Activated CD8-positive, alpha-beta memory T cell treated with anti-CD3 and anti-CD28 coated beads, Interleukin-2, amount 50 U/mL, for 1 hour (primary cell): ENCODE measurements around the gene KCMF1.

Experiments used
- DNase-seq: peaks from one replicate; pipeline ENCODE4 v3.0.0-alpha.2; 2020; ENCODE audit errors: extremely low read depth

Gene KCMF1

DNA sequence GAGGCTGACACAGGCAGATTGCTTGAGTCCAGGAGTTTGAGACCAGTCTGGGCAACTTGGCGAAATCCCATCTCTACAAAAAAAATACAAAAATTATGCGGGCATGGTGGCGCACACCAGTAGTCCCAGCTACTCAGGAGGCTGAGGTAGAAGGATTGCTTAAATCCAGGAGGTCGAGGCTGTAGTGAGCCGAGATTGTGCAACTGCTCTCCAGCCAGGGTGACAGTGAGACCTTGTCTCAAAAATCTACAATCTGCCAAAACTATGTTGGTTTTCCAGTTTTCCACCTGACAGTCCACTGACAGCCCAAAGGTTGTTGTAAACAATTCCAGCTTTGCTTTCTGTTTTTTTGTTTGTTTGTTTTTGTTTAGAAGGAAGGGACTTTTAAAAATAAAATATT, 51.3 kb downstream of the KCMF1 start:
- no peak for DNase-seq

DNA sequence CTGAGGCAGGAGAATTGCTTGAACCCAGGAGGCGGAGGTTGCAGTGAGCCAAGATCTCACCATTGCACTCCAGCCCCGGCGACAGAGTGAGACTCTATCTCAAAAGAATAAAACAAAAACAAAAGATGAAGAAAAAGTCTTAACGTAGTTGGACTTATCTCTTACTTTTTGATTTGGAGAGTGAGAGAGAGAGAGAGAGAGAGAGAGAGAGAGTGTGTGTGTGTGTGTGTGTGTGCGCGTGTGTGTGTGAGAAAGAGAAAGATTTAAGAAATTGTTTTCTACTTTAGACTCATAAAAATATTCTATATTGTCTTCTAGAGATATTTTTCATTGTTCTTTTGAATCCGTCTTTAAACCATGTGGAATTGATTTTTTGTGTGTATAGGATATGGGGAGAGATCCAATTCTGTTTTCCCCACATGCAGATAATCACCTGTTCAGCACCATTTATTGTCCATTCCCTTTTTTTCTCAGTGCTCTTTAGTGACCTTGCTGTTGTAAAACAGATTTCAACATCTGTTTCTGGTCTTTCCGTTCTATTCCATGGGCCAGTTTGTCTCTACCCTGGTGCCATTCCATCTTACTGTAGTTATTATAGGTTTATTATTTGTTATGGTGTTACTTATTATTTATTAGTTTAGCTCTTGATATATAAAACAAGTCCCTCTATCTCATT, 53.5 kb downstream of the KCMF1 start:
- no peak for DNase-seq

DNA sequence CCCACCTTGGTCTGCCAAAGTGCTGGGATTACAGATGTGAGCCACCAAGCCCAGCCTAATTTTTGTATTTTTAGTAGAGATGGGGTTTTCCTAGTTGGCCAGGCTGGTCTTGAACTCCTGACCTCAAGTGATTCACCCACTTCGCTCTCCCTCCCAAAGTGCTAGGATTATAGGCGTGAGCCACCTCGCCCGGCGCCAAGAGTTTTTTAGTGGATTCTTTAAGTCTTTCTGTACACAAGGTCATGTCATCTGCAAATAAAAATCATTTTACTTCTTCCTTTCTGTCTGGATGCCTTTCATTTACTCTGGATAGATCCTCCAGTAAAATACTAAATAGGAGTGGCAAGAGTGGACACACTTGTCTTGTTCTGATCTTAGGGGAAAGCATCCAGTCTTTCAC, 61.7 kb downstream of the KCMF1 start:
- DNase-seq: no peak

DNA sequence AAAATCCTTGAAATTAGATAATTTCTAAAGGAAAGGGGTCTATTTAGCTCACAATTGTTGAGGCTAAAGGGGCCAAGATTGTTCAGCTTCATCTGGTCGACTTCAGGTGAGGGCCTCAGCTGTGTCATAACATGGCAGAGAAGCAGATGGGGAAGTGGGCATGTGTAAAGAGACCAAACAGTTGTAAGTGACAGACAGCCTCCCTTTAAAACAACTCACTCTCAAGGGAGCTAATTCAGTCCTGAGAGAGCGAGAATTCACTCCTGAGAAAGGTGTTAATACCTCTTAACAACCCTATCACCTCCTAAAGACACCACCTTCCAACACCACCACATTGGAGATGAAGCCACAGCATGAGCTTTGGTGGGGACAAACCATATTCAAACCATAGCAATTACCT, 62.4 kb downstream of the KCMF1 start:
- no peak for DNase-seq

DNA sequence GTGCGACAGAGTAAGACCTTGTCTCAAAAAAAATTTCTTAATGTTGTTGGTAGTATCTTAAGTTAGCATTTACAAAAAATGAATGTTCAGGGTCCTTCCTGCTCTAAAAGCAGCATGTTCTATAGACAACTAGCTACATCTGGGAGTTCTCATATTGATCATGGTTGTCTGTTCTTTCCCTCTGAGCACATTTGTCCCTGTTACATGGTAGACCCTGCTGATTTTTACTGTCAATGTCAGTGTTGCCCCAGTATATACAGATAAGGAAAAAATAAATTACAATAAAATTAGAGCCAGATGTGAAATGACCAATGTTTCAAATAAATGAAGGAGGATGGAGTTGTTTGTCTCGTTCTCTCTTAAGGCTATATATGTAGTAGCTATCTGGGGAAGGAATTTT, 63.2 kb downstream of the KCMF1 start:
- DNase-seq: no peak

DNA sequence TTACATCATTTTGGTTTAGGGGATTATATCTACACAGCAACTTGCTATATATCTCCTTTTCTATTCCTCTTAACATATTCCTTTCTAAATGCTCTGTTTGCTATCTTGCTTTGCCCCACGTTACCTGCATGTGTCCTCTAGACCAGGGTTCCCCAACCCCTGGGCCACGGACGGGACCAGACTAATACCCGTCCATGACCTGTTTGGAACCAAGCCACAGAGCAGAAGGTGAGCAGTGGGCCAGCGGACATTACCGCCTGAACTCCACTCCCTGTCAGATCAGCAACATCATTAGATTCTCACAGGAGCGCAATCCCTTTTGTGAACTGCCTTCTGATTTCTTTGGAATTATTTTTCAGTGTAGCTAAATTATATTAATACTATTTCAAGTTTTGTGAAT, 66.7 kb downstream of the KCMF1 start:
- no peak for DNase-seq

DNA sequence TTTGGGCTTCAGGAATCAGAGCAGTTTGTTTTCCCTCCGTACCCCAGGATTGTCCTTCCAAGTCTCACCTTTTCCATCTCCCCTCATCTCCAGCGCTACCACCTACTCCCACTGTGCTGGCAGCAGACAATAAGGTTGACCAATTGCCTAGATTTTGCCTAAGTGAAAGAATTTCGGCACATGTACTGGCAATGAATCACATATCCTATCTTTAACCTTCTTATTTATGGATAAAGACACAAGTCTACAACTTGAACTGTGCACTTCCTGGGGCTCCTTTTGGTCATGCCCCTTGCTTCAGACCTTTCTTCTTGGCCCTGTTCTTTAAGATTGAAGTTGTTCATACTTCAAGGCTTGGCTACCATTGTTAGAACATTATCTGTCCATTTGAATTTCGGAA, 71.4 kb downstream of the KCMF1 start:
- no peak for DNase-seq

DNA sequence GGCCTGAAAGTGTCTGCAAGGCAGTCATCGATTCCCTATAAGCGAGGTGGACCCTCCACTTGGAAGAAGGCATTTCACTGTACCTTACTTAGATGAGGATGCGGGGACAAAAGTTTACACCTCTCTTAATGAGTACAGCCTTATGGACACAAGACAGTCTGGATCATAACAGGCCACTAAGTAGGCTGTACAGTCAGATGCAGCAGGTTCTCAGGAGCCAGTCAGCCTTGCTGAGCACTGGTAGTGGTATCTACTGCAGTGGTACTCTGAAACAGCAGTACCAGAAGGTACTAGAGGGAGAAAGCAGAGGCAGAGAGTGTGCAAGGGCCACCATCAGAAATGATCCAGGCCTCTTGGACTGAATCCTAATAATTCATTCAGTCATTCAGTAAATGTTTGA, 77.6 kb downstream of the KCMF1 start:
- DNase-seq: no peak

DNA sequence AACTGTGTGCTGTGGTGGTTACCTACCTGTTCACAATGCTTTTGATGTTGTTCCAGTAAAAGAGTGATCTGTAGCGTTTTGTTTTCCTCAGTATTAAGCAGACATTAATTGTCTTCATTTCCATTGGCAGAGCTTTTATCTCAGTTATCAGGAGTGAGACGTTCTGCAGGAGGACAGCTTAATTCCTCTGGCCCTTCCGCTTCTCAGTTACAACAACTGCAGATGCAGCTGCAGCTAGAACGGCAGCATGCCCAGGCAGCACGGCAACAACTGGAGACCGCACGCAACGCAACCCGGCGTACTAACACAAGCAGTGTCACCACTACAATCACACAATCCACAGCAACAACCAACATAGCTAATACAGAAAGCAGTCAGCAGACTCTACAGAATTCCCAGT, 78.3 kb downstream of the KCMF1 start:
- no peak for DNase-seq

DNA sequence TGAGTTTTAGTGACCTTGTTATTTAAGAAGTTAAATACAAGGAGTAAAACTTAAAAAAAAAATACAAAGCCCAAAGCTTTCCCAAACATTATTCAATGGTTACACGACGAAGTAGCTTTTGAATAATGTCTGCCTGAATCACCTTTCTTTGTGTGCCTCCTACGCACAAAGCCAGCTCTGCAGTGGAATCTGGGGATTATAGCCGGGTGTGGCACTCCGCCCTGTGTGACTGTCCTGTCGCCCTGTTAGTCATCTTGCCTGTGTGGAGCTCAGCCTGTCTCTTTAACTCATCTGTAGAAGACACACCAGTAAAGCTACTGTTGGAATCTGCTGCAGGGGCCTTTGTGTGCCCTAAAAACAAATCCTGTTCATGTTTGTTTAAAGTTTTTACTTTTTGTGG, 82.8 kb downstream of the KCMF1 start:
- DNase-seq: no peak

DNA sequence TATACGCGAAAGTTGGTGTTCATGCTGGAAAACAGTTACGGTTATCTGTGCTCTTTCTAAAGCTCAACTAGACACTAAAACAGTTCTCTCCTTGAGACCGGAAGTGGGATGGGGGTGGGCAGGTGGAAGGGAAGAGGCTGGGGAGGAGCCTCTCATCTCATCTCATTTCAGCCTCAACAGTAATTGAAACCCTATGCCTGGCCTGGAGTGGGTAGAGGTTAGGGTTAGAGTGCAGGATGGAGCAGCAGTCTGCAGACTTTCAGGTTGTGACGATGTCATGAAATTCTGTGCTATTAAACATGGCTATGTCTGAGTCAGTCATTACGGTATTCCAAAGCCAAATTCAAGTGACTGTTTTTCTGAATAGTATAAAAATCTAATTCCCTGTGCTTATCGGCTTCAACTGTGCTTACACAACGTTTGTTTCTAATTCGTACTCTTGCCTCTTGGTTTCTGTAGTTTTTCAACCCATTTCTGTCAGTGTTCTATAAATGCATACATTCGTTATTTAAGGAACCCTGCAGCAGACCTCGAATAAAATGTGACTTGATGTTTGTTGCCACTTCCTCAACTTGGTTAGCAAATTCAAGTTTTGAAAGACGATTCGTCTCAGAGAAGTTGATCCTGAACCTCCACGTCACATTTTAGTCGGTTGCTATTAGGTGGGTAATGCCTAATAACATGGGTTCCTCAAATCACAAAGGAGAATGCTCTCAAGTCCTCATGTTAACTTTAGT, 86.4 kb downstream of the KCMF1 start:
- no peak for DNase-seq

DNA sequence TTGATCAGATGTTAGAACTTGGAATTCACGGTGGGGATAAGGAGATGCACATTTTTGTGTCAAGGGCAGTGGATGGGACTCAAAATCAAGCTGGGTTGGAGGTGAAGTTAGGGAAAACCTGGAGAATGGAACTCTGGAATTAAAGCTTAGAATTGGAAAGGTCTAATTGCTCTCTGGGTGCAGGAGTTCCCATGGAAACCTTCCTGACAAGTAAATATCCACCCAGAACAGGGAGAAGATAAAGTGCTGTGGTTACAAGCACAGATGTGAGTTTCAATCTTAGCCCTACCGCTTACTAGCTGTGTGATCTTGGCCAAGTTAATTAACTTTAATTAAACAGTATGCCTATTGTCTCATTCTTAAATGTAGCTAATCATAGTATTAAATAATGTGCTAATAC, 90.9 kb downstream of the KCMF1 start:
- no peak for DNase-seq

DNA sequence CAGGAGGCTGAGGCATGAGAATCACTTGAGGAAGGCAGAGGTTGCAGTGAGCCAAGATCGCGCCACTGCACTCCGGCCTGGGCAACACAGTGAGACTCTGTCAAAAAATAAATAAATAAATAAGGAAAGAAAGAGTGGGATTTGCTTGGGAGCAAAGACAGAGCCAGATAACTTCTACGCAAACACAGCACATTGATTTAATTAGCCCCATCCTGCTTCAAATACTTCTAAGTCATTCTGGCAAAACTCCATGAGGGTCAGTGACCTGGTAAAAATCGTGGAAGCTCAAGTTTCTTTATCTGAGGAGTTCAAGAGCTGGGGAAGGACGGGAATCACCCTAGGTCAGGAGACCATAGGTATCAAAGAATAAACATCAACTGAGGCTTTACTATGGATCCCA, 91.6 kb downstream of the KCMF1 start:
- no peak for DNase-seq

DNA sequence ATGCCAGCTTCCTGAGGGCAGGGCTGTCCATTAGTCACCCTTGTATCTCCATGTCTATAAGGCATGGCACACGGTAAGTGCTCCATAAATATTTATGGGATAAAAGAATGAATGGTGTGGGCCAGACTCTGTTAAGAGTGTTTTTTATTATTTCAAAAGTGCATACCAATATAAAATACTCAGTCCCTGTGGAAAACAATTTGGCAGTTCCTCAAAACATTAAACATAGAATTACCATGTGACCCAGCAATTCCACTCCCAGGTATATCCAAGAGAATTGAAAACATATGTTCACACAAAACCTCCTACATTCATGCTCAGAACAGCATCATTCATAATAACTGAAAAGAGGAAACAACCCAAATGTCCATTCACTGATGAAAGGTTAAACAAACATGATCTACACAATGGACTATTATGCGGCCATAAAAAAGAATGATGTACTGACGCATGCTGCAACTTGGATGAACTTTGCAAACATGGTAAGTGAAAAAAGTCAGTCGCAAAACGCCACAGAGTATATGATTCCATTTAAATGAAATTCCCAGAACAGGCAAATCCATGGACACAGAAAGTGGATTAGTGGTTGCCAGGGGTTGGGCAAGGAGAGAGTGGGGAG, 93.1 kb downstream of the KCMF1 start:
- no peak for DNase-seq

DNA sequence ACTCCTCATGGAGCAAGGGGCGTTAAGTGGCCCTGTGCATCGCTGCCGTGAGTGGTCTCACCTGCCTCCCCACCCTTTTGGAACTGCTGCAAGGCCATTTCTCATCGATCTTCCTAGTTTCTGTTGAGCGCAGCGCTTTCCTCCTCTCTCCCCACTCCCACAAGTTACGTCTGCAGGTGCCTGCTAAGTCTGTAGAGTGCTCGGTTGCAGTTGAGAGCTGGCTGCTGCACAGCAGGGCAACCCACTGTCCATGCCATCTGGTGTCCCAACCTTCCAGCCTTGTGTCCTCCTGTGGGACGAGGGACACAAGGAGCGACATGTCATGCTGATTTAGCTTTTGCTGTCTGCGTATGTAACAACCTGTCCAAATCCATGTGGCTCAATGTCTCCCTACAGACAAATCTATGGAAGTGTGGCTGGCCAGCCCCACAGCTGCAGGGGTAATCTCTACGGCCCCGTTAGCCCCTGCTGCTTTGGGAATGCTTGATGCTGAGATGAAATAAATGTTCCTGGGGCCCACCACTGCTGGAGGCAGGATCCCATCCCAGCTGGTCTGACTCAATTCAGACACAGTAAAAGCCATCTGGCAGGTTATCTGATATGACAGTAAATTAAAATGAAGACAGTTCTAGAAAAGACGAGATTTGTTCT, 94.1 kb downstream of the KCMF1 start:
- no peak for DNase-seq

DNA sequence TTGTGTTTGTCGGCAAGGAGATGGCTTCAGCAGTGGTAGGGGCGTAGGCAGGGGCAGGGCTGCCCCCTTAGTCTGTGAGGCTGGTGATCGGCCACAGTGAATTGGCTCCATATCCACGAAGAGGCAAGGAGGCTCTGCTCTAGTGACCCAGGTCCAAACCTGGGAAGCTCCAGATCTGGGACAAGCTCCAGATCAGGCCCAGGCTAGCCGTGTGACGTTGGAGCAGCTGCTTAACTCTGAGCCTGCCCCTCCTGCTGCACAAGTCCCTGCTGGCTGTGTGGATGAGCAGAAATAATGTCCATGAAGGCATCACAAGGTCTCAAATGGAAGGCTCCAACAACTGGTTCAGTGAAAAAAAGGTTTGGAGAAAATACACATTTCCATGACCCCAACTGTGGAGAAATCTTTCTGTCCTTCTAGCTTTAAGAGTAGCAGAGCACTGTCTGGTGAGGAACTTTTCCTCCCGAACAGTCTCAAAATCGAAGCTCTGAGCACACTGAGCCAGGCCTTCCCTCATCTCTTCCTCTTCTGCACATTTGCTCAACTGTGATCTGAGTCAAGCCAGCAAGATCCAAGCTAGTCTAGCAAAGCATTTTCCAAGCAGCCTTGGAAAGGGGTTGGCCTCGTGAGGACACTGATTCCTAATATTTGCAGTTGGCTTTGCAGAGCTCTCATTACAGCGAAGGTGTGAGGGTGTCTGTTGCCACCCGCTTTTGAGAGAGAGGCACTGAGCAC, 95.2 kb downstream of the KCMF1 start:
- DNase-seq: no peak

DNA sequence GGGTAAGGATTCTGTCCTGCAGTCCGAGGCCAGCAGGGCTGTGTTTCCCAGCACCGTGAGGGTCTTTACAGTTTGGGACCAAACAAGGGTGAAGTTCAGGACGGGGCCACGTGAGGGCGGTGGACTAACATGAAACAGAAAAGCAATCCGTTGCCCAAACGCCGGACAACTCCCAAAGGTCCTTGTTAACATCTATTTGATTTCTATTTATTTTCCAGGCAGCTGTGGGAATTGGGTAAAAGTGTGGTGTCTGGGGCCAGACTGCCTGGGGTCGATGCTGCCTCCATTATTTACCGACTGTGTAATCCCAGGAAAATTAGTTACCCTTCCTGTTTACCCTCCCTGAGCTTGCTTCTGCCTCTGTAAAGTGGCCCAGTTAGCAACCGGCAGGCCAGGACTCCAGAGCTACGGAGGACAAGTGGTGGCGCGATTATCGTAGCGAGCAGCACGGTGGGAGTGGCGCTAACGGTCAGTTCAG, 96.0 kb downstream of the KCMF1 start:
- no peak for DNase-seq

DNA sequence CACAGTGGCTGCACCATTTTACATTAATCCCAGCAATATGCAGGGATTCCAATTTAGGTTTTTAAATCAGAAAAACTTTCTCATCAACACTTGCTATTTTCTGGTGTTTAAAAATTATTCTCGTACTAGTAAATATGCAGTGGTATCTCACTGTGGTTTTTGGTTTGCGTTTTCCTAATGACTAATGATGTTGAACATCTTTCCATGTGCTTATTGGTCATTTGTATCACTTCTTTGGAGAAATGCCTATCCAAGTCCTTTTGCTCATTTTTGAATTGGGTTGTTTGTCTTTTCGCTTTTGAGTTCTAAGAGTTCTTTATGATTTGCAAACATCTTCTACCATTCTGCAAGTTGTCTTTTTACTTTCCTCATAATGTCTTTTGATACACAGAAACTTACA, 100.1 kb downstream of the KCMF1 start:
- DNase-seq: no peak

DNA sequence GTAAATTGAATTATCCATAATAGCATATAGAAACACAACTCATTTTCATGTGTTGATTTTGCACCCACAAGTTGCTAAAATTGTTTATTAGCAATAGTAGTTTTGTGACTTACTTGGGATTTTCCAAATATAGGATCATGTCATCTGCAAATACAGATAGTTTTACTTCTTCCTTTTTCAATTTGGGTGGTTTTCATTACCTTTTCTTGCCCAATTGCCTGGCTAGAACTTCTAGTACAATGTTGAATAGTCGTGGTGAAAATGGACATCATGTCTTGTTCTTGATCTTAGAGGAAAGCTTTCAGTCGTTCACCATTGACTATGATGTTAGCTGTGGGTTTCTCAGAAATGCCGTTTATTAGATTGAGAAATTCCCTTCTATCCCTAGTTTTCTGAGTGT, 102.1 kb downstream of the KCMF1 start:
- DNase-seq: no peak

DNA sequence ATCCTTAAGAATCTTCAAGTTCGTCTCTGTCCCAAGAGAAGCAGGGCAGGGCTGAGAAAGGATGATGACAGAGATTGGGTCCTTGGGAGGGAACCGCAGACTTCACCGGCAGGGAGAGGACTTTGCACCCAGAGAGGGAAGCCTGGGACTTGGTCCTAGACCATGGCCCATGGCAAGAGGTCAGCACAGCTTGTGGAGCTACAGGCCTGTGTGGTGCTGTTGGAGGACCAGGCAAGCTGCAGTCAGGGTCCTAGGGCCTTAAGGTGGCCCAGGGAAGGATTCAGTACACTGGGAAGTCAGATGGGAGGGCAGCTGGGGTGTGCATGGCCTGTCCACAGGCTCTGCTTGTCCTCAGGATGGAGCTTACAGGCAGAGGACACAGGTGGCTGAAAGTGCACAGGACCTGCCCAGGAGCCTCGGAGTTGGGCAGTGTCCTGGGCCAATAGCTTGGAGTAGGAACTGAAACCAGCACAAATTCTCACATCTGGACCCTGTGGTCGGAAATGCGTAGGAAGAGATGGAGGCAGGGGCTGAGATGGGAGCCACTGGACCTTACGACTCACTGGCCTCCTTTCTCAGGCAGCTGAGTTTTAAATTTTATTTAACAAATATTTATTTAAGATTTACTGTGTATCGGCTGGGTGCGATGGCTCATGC, 105.8 kb downstream of the KCMF1 start:
- DNase-seq: no peak

DNA sequence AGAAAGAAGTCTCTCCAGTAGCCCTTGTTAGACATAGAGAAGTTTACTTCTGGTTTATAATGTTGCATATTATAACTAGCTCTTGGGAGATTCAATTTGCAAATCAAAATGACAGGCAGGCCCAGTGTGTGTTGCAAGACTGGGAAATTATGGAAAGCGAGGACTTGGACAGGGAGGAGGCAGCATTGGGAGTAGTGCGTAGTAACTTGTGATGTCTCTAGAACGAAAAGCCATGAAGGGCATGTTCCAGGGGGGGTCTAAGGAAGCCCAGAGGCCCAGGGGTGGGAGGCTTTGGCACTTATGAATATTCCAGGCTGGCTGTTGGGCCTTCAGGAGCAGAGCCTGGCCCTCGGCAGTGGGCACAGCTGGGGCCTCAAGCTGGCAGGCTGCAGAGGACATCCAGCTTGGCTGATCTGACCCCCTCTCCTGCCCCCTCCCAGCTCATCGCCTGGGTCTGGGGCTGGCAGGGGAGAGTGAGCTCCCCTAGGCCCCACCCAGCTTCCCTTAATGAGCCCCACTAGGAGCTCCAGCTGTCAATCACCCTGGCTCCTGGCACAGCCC, 107.0 kb downstream of the KCMF1 start:
- DNase-seq: no peak
